Activated naive CD8-positive, alpha-beta T cell treated with anti-CD3 and anti-CD28 coated beads for 36 hours (primary cell): ENCODE data around the gene SIN3A. TPM values are rescaled to one million over a fixed set of nuclear protein-coding genes. Genes with fewer than 3 reads are reported as not detected.
"Not testable (repeated sequence)": the region's sequence is repeated elsewhere in the genome, so short reads cannot be mapped to it uniquely, and the experiment has no call there.

Experiments used
- DNase-seq: peaks from one replicate; pipeline ENCODE4 v3.0.0; 2021
- H3K27ac Mint-ChIP-seq: one replicate; pipeline ENCODE4 v1.8.0; 2022; ENCODE audit warnings: mild to moderate bottlenecking, moderate library complexity, mixed read lengths
- H3K27me3 Mint-ChIP-seq: one replicate; pipeline ENCODE4 v1.8.0; 2022; ENCODE audit warnings: mild to moderate bottlenecking, mixed read lengths
- H3K36me3 Mint-ChIP-seq: one replicate; pipeline ENCODE4 v1.8.0; 2021; ENCODE audit warnings: mild to moderate bottlenecking, mixed read lengths
- H3K4me1 Mint-ChIP-seq: one replicate; pipeline ENCODE4 v1.8.0; 2021; ENCODE audit warnings: mixed read lengths
- H3K4me3 Mint-ChIP-seq: one replicate; pipeline ENCODE4 v1.8.0; 2022; ENCODE audit warnings: mild to moderate bottlenecking, moderate library complexity, mixed read lengths
- H3K9me3 Mint-ChIP-seq: one replicate; pipeline ENCODE4 v1.8.0; 2022; ENCODE audit warnings: mixed read lengths
- total RNA-seq, 2 experiments: library from RNA; stranded (reverse); gene quantifications; one replicate each; pipeline ENCODE4 v1.2.3, GENCODE V29; 2021

SIN3A gene
- total RNA-seq, 2 experiments from 2014 or later, result 74.2 to 77.0 TPM

- H3K4me1 Mint-ChIP-seq, result peaks cover 30% of the 10 kb centered on the region
- peak overlapping the region; percentile 81 for H3K4me3 Mint-ChIP-seq
- peaks cover 4% of the 10 kb centered on the region for H3K27me3 Mint-ChIP-seq
- DNase-seq, result peak; percentile 62
- H3K27ac Mint-ChIP-seq, result peak overlapping the region; percentile 46
- peaks cover 28% of the 10 kb centered on the region for H3K36me3 Mint-ChIP-seq
- H3K9me3 Mint-ChIP-seq, result peaks cover 11% of the 10 kb centered on the region
Observed at GRCh38 chr15:75347222-75348033, 104.1 kb downstream of the SIN3A start.

GRCh38 chr15:75346796-75347221 lies 104.7 kb downstream of the SIN3A start, which contains the start of gene NEIL1:
NEIL1 (plus strand) TSS chr15:75347039; CDS start chr15:75348906, 1,867 bp downstream.
- H3K4me3 Mint-ChIP-seq, result peak within 1 kb of the TSS; percentile 81
- H3K9me3 Mint-ChIP-seq, result peaks cover 11% of the 10 kb centered on the region
- peak within 1 kb of the TSS; percentile 46 for H3K27ac Mint-ChIP-seq
- DNase-seq, result no peak
- peaks cover 4% of the 10 kb centered on the region for H3K27me3 Mint-ChIP-seq
- peaks cover 28% of the 10 kb centered on the region for H3K36me3 Mint-ChIP-seq
- H3K4me1 Mint-ChIP-seq, result peaks cover 30% of the 10 kb centered on the region

- H3K27ac Mint-ChIP-seq, H3K4me3 Mint-ChIP-seq, DNase-seq, H3K4me1 Mint-ChIP-seq, H3K9me3 Mint-ChIP-seq, H3K27me3 Mint-ChIP-seq: not testable (repeated sequence)
- H3K36me3 Mint-ChIP-seq, result peaks cover 10% of the 10 kb centered on the region
Observed at GRCh38 chr15:75343953-75344352, 107.5 kb downstream of the SIN3A start.

- Mint-ChIP-seq H3K4me3 (no peak overlapping the region), H3K27me3 (peaks cover 4% of the 10 kb centered on the region), H3K27ac (no peak overlapping the region), H3K36me3 (peaks cover 4% of the 10 kb centered on the region), H3K9me3 (no peaks in the 10 kb centered on the region), H3K4me1 (peaks cover 6% of the 10 kb centered on the region)
- DNase-seq, result no peak
Observed at GRCh38 chr15:75342221-75342620, 109.3 kb downstream of the SIN3A start.

- H3K9me3 Mint-ChIP-seq, result no peaks in the 10 kb centered on the region
- no peak overlapping the region for H3K27ac Mint-ChIP-seq
- H3K4me3 Mint-ChIP-seq, result no peak overlapping the region
- H3K36me3 Mint-ChIP-seq, result peaks cover 7% of the 10 kb centered on the region
- peaks cover 14% of the 10 kb centered on the region for H3K4me1 Mint-ChIP-seq
- no peak for DNase-seq
- no peaks in the 10 kb centered on the region for H3K27me3 Mint-ChIP-seq
Observed at GRCh38 chr15:75339531-75340240, 111.8 kb downstream of the SIN3A start.

- no peak overlapping the region for H3K4me3 Mint-ChIP-seq
Observed at GRCh38 chr15:75338661-75339240, 112.7 kb downstream of the SIN3A start.

GRCh38 chr15:75335705-75336355 lies 115.7 kb downstream of the SIN3A start, which contains the start of gene COMMD4:
COMMD4 (plus strand) TSS chr15:75336063; CDS start chr15:75336090, 27 bp downstream.
- Mint-ChIP-seq H3K36me3 (peaks cover 7% of the 10 kb centered on the region), H3K27me3 (no peaks in the 10 kb centered on the region), H3K4me1 (peaks cover 14% of the 10 kb centered on the region), H3K27ac (peak within 1 kb of the TSS; percentile 90), H3K9me3 (no peaks in the 10 kb centered on the region), H3K4me3 (peak within 1 kb of the TSS; percentile 95)
- DNase-seq, result peak; percentile 87

More at GRCh38 chr15:75338661-75339240, 112.7 kb downstream of the SIN3A start:
- no peak for DNase-seq
- no peaks in the 10 kb centered on the region for H3K27me3 Mint-ChIP-seq
- H3K27ac Mint-ChIP-seq, result no peak overlapping the region
- peaks cover 7% of the 10 kb centered on the region for H3K36me3 Mint-ChIP-seq
- no peaks in the 10 kb centered on the region for H3K9me3 Mint-ChIP-seq
- peaks cover 14% of the 10 kb centered on the region for H3K4me1 Mint-ChIP-seq

- peak overlapping the region; percentile 90 for H3K27ac Mint-ChIP-seq
- no peaks in the 10 kb centered on the region for H3K9me3 Mint-ChIP-seq
- peaks cover 14% of the 10 kb centered on the region for H3K4me1 Mint-ChIP-seq
- DNase-seq, result no peak
- H3K4me3 Mint-ChIP-seq, result peak overlapping the region; percentile 95
- H3K36me3 Mint-ChIP-seq, result peaks cover 7% of the 10 kb centered on the region
- no peaks in the 10 kb centered on the region for H3K27me3 Mint-ChIP-seq
Observed at GRCh38 chr15:75335313-75335704, 116.2 kb downstream of the SIN3A start.

- not testable (repeated sequence) for DNase-seq, H3K27ac Mint-ChIP-seq, H3K4me3 Mint-ChIP-seq, H3K36me3 Mint-ChIP-seq, H3K27me3 Mint-ChIP-seq, H3K9me3 Mint-ChIP-seq
- H3K4me1 Mint-ChIP-seq, result peaks cover 14% of the 10 kb centered on the region
Observed at GRCh38 chr15:75333654-75334419, 117.7 kb downstream of the SIN3A start.

GRCh38 chr15:75332093-75332492 lies 119.4 kb downstream of the SIN3A start:
- H3K27me3 Mint-ChIP-seq, DNase-seq, H3K27ac Mint-ChIP-seq: not testable (repeated sequence)

GRCh38 chr15:75329571-75329970 lies 121.9 kb downstream of the SIN3A start:
- DNase-seq, result no peak
- Mint-ChIP-seq H3K9me3 (no peaks in the 10 kb centered on the region), H3K27me3 (no peaks in the 10 kb centered on the region), H3K27ac (no peak overlapping the region), H3K4me1 (no peaks in the 10 kb centered on the region), H3K36me3 (no peaks in the 10 kb centered on the region), H3K4me3 (no peak overlapping the region)

More at GRCh38 chr15:75332093-75332492, 119.4 kb downstream of the SIN3A start:
- H3K36me3 Mint-ChIP-seq, H3K9me3 Mint-ChIP-seq, H3K4me3 Mint-ChIP-seq: not testable (repeated sequence)
- peaks cover 14% of the 10 kb centered on the region for H3K4me1 Mint-ChIP-seq

GRCh38 chr15:75328493-75329314 lies 122.8 kb downstream of the SIN3A start:
- no peak for DNase-seq
- Mint-ChIP-seq H3K27me3 (no peaks in the 10 kb centered on the region), H3K4me1 (no peaks in the 10 kb centered on the region), H3K9me3 (no peaks in the 10 kb centered on the region), H3K27ac (no peak overlapping the region), H3K4me3 (no peak overlapping the region), H3K36me3 (no peaks in the 10 kb centered on the region)

- Mint-ChIP-seq H3K9me3 (no peaks in the 10 kb centered on the region), H3K27me3 (no peaks in the 10 kb centered on the region), H3K4me1 (no peaks in the 10 kb centered on the region), H3K27ac (no peak overlapping the region), H3K36me3 (no peaks in the 10 kb centered on the region), H3K4me3 (no peak overlapping the region)
- DNase-seq, result no peak
Observed at GRCh38 chr15:75327491-75327890, 124.0 kb downstream of the SIN3A start.
